ENCODE data around the gene SRRD. TPM values are rescaled to one million over a fixed set of nuclear protein-coding genes. Genes with fewer than 3 reads are reported as not detected.

SRRD gene
- total RNA-seq, 2 donors from 2014 or later = 15.1 to 18.7 TPM

GRCh38 chr22:26462641-26463040 is 21.0 kb upstream of the SRRD start:
- Mint-ChIP-seq H3K27ac (no peak overlapping the region), H3K36me3 (ENCODE audit: low read depth) (peaks cover 3% of the 10 kb centered on the region), H3K4me3 (no peak overlapping the region), H3K4me1 (peaks cover 1% of the 10 kb centered on the region), H3K27me3 (no peaks in the 10 kb centered on the region)
- no peaks in the 10 kb centered on the region for H3K9me3 ChIP-seq (ENCODE audit: control insufficient read depth, low read length, poor library complexity, severe bottlenecking)
- ATAC-seq (no peak), DNase-seq (no peak)

- no peaks in the 10 kb centered on the region for H3K9me3 ChIP-seq (ENCODE audit: control insufficient read depth, low read length, poor library complexity, severe bottlenecking)
- ATAC-seq (no peak), DNase-seq (no peak)
- Mint-ChIP-seq H3K4me3 (no peak overlapping the region), H3K27ac (no peak overlapping the region), H3K4me1 (no peaks in the 10 kb centered on the region), H3K27me3 (no peaks in the 10 kb centered on the region), H3K36me3 (ENCODE audit: low read depth) (peaks cover 3% of the 10 kb centered on the region)
Observed at GRCh38 chr22:26463101-26463661, 20.5 kb upstream of the SRRD start.

- peaks cover 3% of the 10 kb centered on the region for H3K36me3 Mint-ChIP-seq (ENCODE audit: low read depth)
- DNase-seq = no peak
- no peak overlapping the region for H3K4me3 Mint-ChIP-seq
Observed at GRCh38 chr22:26463688-26464087, 20.0 kb upstream of the SRRD start.

GRCh38 chr22:26464312-26464711 is 19.4 kb upstream of the SRRD start:
- peaks cover 2% of the 10 kb centered on the region for H3K4me1 Mint-ChIP-seq
- no peaks in the 10 kb centered on the region for H3K9me3 ChIP-seq (ENCODE audit: control insufficient read depth, low read length, poor library complexity, severe bottlenecking)
- DNase-seq (no peak), ATAC-seq (no peak)
- H3K27ac Mint-ChIP-seq = no peak overlapping the region
- no peak overlapping the region for H3K4me3 Mint-ChIP-seq
- peaks cover 8% of the 10 kb centered on the region for H3K36me3 Mint-ChIP-seq (ENCODE audit: low read depth)
- no peaks in the 10 kb centered on the region for H3K27me3 Mint-ChIP-seq

More at GRCh38 chr22:26463688-26464087, 20.0 kb upstream of the SRRD start:
- no peak for ATAC-seq
- no peaks in the 10 kb centered on the region for H3K27me3 Mint-ChIP-seq
- H3K27ac Mint-ChIP-seq = no peak overlapping the region
- no peaks in the 10 kb centered on the region for H3K9me3 ChIP-seq (ENCODE audit: control insufficient read depth, low read length, poor library complexity, severe bottlenecking)
- H3K4me1 Mint-ChIP-seq = no peaks in the 10 kb centered on the region

- Mint-ChIP-seq H3K27me3 (no peaks in the 10 kb centered on the region), H3K4me3 (no peak overlapping the region), H3K36me3 (ENCODE audit: low read depth) (peaks cover 12% of the 10 kb centered on the region), H3K27ac (no peak overlapping the region), H3K4me1 (peaks cover 5% of the 10 kb centered on the region)
- no peak for ATAC-seq
- H3K9me3 ChIP-seq (ENCODE audit: control insufficient read depth, low read length, poor library complexity, severe bottlenecking) = no peaks in the 10 kb centered on the region
- no peak for DNase-seq
Observed at GRCh38 chr22:26466196-26466595, 17.5 kb upstream of the SRRD start.

DNA sequence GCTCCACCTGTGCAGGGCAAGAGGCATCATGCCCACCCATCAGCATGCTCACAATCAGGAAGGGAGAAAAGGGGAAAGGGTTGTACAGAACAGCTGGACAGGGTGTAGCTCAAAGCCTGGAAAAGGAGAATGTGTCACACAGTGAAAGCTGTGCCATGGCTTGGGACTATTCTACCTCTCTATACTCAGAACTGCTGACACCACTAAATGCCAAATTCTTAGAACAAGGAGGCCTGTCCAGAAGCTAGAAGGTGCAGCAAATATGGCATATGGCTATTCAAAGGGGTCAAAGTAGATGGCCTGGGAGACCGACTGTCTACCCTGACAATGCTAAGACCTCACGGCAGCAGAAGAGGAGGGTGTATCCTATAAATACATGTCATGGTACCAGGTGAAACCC is 12.9 kb upstream of the SRRD start:
- H3K9me3 ChIP-seq (ENCODE audit: control insufficient read depth, low read length, poor library complexity, severe bottlenecking) = no peaks in the 10 kb centered on the region
- Mint-ChIP-seq H3K27ac (no peak overlapping the region), H3K27me3 (no peaks in the 10 kb centered on the region), H3K36me3 (ENCODE audit: low read depth) (peaks cover 12% of the 10 kb centered on the region), H3K4me3 (no peak overlapping the region), H3K4me1 (peaks cover 8% of the 10 kb centered on the region)
- DNase-seq (no peak), ATAC-seq (no peak)

DNA sequence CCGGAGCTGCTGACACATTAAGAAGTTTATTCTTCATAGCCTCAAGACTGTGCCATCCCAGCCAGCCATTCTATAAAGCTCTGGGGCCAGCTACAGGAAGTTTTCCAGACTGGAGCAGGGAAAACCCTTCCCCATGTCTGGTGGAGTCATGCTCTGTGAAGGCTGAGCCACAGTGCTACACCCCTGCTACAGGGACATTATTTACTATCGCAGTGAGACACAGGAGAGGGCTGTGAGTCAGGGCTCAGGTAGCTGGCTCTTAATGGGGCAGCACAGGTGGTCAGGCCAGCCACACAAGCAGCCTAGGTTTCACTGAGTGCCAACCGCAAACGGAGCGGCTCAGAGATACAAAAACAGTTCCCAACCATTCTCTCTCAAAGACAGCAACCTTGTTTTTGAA is 12.2 kb upstream of the SRRD start:
- Mint-ChIP-seq H3K27me3 (no peaks in the 10 kb centered on the region), H3K27ac (no peak overlapping the region), H3K4me3 (no peak overlapping the region), H3K36me3 (ENCODE audit: low read depth) (peaks cover 12% of the 10 kb centered on the region), H3K4me1 (peaks cover 8% of the 10 kb centered on the region)
- DNase-seq (no peak), ATAC-seq (no peak)
- H3K9me3 ChIP-seq (ENCODE audit: control insufficient read depth, low read length, poor library complexity, severe bottlenecking) = no peaks in the 10 kb centered on the region

DNA sequence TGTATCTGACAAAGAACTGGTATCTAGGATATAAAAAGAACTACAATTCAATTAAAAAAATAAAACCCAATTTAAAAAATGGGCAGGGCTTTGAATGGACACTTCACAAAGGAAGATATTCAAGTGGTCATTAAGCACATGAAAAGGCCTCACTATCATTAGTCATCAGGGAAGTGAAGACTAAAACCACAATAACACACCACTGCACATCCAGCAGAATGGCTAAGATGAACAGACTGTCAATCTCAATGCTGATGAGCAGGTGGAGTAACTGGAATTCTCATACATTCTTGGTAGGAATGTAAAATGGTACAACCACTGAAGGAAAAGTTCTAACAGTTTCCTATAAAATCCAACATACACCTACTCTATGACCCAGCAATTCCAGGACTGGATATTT is 9.0 kb upstream of the SRRD start:
- H3K27me3 Mint-ChIP-seq = no peaks in the 10 kb centered on the region
- no peak for DNase-seq
- ATAC-seq = no peak
- peaks cover 15% of the 10 kb centered on the region for H3K36me3 Mint-ChIP-seq (ENCODE audit: low read depth)
- H3K9me3 ChIP-seq (ENCODE audit: control insufficient read depth, low read length, poor library complexity, severe bottlenecking) = no peaks in the 10 kb centered on the region
- no peak overlapping the region for H3K4me3 Mint-ChIP-seq
- peaks cover 22% of the 10 kb centered on the region for H3K4me1 Mint-ChIP-seq
- H3K27ac Mint-ChIP-seq = no peak overlapping the region

GRCh38 chr22:26476705-26477340 is 6.9 kb upstream of the SRRD start:
- Mint-ChIP-seq H3K4me3 (no peak overlapping the region), H3K4me1 (peaks cover 35% of the 10 kb centered on the region), H3K27ac (no peak overlapping the region), H3K27me3 (no peaks in the 10 kb centered on the region), H3K36me3 (ENCODE audit: low read depth) (peaks cover 13% of the 10 kb centered on the region)
- ATAC-seq (no peak), DNase-seq (no peak)
- H3K9me3 ChIP-seq (ENCODE audit: control insufficient read depth, low read length, poor library complexity, severe bottlenecking) = no peaks in the 10 kb centered on the region

DNA sequence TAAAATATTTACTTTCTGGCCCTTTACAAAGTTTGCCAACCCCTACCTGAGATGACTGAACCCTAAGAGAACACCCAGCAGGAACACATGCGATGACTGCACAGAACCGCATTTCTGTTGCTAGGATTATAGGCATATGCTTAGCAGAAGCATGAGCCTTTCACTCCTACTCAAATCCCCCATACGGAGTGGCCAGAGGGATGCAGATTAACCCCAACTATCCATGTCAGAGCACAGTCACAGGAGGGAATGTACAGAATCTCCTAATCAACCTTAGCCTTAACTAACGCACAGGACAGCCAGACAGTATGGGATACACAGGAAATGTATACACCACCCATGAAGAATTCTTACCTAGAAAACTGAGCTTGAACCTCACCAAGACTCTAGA is 6.3 kb upstream of the SRRD start:
- Mint-ChIP-seq H3K36me3 (ENCODE audit: low read depth) (peaks cover 13% of the 10 kb centered on the region), H3K4me1 (peaks cover 40% of the 10 kb centered on the region), H3K4me3 (peak overlapping the region; percentile 74)

DNA sequence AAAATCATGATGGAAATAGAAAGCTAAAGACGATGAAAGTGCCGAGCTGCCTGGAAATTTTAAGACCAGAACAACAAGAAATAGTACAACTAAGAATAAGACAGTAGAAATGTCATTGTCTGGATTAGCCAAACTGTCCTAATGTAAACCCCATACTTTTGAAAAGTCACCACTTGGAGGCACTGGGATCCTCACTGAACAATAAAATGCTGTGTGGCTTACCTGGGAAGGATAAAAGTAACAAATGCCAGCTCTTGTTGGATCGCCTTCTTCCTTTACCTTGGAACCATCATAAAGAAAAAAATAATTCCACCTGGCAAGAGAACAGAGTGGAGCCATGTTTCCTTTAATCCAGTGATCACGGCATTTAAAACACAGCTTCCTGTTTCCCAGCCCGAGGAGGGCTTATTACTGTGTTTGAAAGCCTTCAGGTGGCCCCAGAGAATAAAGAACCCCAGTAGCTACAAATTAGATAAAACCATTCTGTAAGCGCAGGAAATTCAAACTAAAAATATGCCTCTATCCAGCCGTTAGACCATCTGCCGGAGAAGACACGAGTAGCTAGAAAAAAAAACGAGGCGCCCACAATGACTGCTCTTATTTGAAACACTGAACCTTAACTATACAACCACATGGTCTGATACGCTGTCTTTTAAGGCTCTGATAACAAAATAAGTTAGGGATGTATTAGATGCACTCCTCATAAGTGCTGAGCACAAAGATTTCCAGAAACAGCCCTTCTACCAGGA is 4.5 kb upstream of the SRRD start:
- H3K4me3 Mint-ChIP-seq = peak overlapping the region; percentile 91
- peaks cover 54% of the 10 kb centered on the region for H3K4me1 Mint-ChIP-seq
- no peak for DNase-seq
- peaks cover 10% of the 10 kb centered on the region for H3K36me3 Mint-ChIP-seq (ENCODE audit: low read depth)
- H3K9me3 ChIP-seq (ENCODE audit: control insufficient read depth, low read length, poor library complexity, severe bottlenecking) = no peaks in the 10 kb centered on the region
- peak overlapping the region; percentile 97 for H3K27ac Mint-ChIP-seq
- no peaks in the 10 kb centered on the region for H3K27me3 Mint-ChIP-seq
- no peak for ATAC-seq

More for the DNA sequence above, 6.3 kb upstream of the SRRD start:
- ATAC-seq = no peak
- DNase-seq = no peak
- peak overlapping the region; percentile 63 for H3K27ac Mint-ChIP-seq
- no peaks in the 10 kb centered on the region for H3K9me3 ChIP-seq (ENCODE audit: control insufficient read depth, low read length, poor library complexity, severe bottlenecking)
- H3K27me3 Mint-ChIP-seq = no peaks in the 10 kb centered on the region

GRCh38 chr22:26479792-26480610 is 3.7 kb upstream of the SRRD start:
- H3K27me3 Mint-ChIP-seq = no peaks in the 10 kb centered on the region
- peak overlapping the region; percentile 91 for H3K4me3 Mint-ChIP-seq
- peaks cover 55% of the 10 kb centered on the region for H3K4me1 Mint-ChIP-seq
- ATAC-seq = no peak
- H3K36me3 Mint-ChIP-seq (ENCODE audit: low read depth) = peaks cover 10% of the 10 kb centered on the region
- no peak for DNase-seq
- H3K27ac Mint-ChIP-seq = peak overlapping the region; percentile 97
- H3K9me3 ChIP-seq (ENCODE audit: control insufficient read depth, low read length, poor library complexity, severe bottlenecking) = no peaks in the 10 kb centered on the region

- Mint-ChIP-seq H3K4me1 (peaks cover 59% of the 10 kb centered on the region), H3K27me3 (no peaks in the 10 kb centered on the region), H3K4me3 (peak overlapping the region; percentile 91), H3K27ac (peak overlapping the region; percentile 97), H3K36me3 (ENCODE audit: low read depth) (peaks cover 10% of the 10 kb centered on the region)
- no peak for DNase-seq
- ATAC-seq = no peak
- no peaks in the 10 kb centered on the region for H3K9me3 ChIP-seq (ENCODE audit: control insufficient read depth, low read length, poor library complexity, severe bottlenecking)
Observed at GRCh38 chr22:26480611-26480932, 3.1 kb upstream of the SRRD start.
